NT2/D1 (cell line): ENCODE data around the gene CHRNB1.

Experiments used
- YY1 ChIP-seq: IDR thresholded peaks from 2 replicates; pipeline ENCODE4 v1.6.1; 2011; ENCODE audit not compliant: insufficient read length, insufficient read depth
- ZNF274 ChIP-seq: IDR thresholded peaks from 2 replicates; pipeline ENCODE4 v1.6.1; 2011; ENCODE audit warnings: mild to moderate bottlenecking, low read depth, low read length

GRCh38 chr17:7441266-7441665 lies 3.6 kb upstream of the CHRNB1 start:
- TF ChIP-seq ZNF274, result no peak
- TF ChIP-seq YY1, result no peak
